Inflammatory macrophage treated with lipopolysaccharide for 4 hours (primary cell): ENCODE data around the gene SLC25A43.

Experiments used
- DNase-seq: peaks from one replicate; pipeline ENCODE4 v3.0.0-alpha.2; 2020

The SLC25A43 gene

DNA sequence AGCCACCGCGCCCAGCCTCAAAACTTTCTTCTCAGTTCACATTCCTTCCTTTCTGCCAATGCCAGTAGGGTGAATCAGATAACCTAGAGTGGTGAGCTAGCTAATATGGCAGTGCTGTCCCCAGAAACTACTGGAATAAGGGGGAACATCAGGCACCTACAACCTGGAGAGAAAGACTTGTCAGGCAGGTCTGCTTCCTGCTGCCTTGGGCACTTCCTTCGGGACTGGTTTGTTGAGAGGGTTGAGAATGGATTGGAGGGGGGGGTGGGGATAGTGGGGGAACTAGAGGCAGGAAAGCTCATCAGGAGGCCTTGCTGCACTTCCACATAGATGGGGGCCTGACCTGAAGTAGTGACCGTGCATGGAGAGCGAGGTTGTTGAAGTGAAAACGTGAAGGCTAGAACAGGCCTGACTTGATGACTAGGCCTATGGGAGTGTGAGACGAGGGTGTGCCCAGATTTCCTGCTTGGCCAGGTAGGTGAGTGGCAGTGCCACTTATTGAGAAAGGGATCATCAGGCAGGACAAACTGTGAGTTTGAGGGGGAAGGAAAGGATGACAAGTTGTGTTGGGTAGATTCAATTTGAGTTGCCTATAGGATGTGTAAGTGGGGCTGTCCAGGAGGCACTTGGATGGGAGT is 102.5 kb downstream of the SLC25A43 start:
- DNase-seq, result no peak

DNA sequence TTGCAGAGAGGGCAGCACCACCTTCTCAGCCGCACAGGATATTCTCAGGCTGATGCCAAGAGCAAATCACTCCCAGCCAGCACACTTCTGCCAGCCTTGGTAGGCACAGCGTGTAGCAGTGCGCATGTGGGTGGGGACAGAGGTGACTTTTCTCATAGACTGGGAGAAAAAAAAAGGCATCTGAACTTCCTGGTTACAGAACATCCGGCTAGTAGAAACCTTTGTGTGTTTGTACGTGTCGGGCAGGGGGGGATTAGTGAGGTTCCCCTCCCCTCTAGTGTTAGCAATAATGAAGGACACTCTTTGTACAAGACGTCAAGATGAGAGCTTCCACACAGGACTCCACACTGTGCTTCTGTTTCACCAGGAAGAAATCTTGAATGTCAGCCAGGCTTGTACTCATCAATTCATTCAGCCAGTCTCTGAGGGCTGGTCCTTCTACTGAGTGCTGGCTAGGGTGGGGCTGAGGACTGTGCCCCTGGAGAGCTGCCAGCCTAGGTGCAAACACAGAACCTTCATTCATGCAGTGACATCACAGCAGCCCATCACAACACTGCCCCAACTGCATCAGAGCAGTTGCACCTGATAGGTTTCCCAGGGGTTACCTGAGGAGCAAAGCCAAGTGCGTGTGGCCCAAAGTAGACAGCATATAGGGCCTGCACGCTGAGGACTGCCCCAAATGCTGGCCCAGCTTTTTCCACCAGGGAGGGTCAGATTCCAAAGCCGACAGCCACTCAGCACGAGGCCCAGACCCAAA is 103.8 kb downstream of the SLC25A43 start:
- no peak for DNase-seq

DNA sequence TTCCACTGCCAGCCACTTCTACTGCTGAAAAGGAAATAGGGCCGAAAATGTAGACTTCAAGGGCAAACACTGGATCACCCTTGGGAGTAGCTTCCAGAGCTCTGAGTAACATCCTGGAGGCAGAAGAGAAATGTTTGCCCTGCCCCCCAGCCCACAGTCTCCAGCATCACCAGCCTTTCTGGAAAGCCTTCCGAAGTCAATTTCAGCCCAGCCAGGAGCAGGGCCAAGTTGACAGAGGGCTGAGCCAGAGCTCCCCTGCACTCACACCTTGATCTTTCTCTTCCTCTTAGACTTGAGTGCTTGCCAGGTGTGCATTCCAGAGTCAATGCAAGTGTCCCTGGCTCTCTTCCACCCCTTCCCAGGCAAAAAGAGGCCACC is 104.3 kb downstream of the SLC25A43 start:
- no peak for DNase-seq
